ENCODE measurements around the gene TMEM255A. TPM values are rescaled to one million over a fixed set of nuclear protein-coding genes. Genes with fewer than 3 reads are reported as not detected.
A peak's percentile ranks its signal among the peaks of the same experiment; 100 is the strongest.

The TMEM255A gene
- total RNA-seq, 1 donor from 2014 or later: 1.00 TPM

DNA sequence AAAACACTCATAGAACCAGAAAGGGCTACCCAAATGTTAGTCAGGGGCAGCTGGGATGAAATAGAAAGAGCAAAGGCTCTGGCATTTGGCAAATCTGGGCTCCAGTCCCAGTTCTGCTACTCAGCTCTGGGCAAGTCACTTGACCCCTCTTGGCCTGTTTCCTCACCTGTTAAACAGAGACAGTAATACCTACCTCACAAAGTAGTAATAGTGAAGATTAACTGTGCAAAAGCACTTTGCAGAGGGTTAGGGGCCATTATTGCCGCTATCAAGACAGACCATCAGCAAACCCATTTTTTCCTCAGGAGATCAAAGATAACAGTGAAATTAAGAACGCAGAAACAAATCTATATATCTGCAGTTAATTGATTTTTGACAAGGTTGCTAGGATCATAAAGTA lies 40.0 kb downstream of the TMEM255A start:
- no peak for DNase-seq (ENCODE audit: low spot score)

DNA sequence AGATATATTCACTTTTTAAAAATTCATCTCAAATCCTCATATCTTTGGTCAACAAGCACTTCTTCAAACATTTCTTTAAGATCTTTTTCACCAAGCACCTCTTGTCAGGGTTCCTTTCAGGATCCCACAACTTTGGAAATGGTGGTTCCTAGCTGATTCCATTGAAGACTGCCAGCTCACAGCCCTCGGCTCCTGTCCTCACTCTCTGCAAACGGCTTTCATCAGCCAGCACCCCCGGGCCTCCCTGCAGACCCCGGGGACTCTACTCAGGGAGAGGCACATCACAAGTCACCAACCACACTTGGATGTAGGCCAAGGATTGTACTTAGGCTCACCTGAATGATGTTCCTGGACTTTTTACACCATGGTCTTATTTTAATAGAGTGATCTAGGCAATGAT lies 40.7 kb downstream of the TMEM255A start:
- DNase-seq (ENCODE audit: low spot score): no peak

DNA sequence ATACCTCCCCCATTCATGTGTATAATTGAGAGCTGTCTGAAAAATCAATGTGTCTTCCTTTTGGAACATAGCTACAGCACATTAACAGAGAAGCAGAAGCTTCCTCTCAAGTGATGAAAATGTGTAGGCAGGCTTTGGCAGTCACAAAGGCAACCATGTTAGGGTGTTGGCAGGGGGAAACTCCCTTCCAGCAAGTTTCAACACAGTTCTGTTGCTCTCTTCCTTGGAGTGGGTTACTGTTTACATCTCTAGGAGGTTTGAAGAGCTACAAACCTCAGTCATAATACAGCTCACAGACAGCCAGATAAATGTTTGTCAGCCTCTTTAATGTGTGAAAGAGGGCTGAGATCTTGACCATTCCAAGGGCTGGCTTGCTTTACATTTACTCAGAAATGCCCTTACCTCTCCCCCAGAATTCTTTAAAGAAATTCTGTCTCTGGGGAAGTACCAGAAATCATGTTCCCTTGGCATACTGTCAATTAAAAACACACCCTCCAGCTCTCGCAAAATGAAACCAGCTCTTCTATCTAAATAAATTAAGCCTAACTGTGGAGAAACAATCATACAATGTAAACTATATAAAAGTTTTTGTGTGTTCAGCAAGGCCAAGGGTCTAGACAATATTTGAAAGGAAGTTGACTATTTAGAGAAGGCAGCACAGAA lies 41.8 kb downstream of the TMEM255A start:
- no peak for DNase-seq (ENCODE audit: low spot score)

DNA sequence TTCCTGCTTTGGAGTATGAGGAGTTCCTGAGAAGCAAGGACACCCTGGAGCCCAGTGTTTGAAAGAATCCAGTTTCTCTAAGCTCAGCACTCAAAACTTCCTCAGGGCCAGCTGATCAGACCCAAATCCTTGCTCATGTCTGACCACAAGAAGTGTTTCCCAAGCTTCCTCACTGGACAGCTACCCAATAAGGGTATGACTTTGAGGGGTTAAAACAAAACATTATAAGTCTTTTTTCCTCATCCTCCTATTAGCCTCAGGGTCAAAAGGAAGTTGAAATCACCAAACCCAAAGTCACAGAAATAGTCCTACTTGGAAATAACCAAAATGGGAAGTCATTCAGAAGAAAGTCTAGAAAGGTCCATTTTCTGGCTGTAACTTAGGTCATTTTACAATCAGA lies 46.9 kb downstream of the TMEM255A start:
- no peak for DNase-seq (ENCODE audit: low spot score)

DNA sequence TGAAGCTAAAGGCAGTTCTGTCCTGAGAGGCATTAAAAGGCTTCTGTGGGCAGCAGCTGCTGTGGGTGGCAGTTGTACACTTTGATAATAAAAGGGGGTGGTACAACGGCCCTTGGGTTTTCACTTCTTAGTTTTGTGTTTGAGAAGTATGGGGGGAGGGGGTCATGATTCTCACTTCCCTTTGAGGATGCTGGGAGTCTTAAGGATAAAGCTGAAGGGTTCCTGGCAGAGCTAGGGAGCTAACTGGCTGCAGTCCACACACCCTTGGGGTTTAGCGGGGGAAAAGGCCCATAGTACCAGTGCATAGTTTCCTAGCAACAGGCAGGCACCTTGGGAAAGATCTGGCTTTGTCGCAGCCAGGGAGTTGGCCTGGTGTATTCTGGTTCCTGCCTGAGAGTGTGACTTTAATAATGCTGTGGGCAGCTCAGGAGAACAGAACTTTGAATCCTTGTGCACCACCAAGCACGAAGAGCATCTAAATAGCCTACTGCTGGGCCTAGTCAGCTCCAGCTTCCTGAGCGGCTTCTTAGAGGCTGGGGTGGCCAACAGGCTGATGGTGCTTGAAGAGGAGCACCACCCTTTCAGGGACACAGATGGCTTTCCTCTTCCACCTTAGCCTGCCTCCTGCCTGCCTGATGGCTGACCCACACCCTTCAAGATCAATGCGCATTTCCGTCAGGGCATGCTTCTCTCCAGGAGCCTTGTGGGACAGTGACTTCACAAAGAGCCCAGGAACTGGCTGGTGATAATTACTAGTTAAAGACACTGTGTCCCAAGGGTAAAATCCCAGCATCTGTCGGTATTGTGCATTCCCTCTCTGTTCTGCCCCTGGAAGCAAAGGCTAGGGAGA lies 48.2 kb downstream of the TMEM255A start:
- no peak for DNase-seq (ENCODE audit: low spot score)

DNA sequence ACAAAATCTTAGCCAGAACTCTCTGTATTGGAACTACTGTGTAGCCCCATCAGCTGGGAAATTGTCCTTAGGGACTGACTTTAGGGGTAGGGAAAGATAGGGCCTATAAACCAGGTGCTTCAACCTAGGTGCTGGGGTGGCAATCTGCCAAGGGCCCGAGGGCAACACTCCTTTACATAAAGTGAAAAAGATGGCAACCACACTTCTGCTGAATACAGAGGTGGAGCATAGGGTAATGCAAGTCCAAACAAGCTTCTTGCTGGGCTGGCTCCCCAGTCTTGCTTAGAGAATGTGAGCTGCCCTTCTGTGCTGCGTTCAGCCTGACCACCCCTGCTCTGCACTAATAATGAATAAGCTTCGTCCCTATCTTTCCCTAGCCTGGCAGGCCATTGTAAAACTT lies 50.9 kb downstream of the TMEM255A start:
- DNase-seq (ENCODE audit: low spot score): no peak

DNA sequence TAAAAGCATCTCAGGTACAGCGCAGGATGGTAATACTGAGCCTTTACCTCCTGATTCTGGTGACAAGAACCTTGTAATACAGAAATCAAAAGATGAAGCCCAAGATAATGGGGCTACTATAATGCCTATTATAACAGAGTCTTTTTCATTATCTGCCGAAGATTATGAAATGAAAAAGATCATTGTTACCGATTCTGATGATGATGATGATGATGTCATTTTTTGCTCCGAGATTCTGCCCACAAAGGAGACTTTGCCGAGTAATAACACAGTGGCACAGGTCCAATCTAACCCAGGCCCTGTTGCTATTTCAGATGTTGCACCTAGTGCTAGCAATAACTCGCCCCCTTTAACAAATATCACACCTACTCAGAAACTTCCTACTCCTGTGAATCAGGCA lies 57.5 kb downstream of the TMEM255A start:
- no peak for DNase-seq (ENCODE audit: low spot score)

DNA sequence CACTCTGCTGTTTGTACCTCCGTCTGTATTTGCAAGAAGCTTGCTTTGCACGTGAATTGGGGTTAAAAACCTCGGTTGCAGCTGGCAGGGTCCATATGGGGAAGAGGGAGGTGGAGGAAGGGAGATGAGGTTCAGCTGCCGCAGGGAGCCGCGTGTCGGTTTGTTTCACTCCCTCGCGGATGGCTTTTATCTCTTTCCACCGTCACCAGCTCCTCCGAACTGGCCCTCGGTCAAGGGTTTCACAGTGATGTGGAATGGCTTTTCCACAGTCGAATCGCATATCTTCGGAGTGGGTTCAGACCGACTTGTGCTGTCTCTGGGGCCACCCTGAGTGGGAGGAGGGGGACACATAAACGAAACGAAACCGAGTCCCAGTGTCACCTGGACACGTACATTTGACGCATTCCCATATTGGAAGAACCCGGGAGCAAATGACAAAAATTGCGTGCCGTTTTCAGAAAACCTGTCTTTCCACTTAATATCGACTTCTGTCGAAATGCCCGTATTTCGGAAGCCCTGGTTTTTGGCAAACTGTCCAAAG lies 59.7 kb downstream of the TMEM255A start:
- no peak for DNase-seq (ENCODE audit: low spot score)

DNA sequence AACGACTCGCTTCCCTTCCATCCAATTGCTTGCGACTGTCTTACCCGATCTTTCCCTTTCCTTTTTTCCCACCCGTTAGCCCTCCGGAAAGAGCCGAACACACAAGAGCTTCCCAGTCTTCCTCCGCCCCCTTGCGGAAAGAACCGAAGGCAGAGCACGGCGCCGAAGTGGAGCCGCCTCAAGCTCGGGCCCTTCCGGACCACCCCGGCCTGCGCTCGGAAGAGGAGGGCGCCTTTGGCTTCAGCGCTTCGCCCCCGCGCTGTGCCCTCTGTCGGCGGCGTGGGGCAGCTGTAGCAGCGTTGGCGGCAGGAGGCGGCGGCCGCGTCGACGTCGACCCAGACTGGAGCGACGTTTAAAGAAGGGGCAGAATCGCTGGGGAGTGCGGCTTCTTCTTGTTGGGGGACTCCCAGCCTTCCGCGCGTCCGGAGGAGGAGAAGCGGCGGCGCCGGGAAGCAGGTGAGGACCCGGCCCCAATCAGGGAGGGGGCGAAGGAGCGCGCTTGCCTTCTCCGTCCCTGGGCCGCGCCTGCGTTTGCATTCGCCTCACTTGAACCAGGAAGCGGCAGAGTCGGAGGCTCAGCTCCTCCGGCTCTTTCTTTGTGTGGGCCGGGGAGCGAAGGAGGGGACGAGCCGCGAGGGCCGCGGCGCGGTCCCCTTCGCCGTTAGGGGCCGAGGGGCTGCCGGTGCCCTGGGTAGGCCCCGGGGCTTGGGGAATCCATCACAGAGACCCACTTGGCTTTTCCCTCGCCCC lies 60.6 kb downstream of the TMEM255A start, which contains the start of gene ZBTB33:
Gene ZBTB33 (plus strand): TSS at position 291 of the 750 bp plus-strand sequence. CDS start 2,604 bp downstream, outside the sequence.
- peak; percentile 91 for DNase-seq (ENCODE audit: low spot score)

DNA sequence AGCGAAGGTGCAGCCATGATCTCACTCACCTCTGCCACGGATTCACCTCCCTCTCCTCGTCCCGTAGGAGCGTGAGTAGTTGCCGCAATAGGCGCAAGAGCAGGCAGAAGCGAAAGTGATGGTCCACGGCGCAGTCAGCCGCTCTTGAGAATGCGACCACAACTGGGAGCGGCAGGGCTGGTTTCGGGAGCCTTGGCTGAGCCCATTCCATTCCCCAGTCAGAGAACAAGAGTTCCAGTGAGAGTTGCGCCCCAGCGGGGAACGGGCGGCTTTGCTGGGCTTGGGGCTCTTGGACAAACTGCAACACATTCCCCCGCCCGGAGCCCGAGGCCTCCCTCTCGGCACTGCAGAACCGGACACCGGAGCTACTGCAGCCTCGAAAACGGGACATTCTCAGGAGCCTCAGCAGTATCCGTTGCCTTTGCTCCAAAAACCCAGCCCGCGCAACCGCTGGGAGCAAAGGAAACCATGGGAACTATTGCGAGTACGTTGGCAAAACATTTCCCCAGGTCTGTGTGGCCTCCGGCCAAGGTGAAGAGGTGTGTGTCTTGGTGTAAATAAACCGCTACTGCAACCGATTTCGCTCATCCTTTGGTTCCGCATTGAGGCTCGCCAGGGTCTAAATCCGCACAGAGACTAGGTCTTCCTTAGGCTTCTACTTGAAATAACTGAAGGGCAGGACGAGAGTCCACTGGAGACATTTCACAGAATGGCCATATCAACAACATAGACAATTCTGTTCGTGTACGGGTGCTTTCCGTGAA lies 66.3 kb downstream of the TMEM255A start:
- DNase-seq (ENCODE audit: low spot score): no peak

DNA sequence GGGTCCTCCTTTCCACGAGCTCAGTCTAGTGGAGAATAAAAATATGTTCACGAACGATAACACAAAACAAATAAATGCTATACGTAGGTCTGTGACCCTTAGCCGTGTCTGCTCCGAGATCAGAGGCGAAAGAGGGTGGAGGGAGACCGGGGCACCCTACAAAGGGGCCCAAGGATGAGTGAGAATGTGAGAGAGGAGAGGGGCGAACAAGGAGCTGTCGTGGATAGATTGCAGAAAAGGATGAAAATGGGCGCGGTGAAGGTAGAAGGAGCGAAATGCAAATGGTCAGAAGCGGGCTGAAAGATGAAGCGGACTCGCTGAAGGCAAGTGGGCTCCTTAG lies 66.9 kb downstream of the TMEM255A start:
- no peak for DNase-seq (ENCODE audit: low spot score)

DNA sequence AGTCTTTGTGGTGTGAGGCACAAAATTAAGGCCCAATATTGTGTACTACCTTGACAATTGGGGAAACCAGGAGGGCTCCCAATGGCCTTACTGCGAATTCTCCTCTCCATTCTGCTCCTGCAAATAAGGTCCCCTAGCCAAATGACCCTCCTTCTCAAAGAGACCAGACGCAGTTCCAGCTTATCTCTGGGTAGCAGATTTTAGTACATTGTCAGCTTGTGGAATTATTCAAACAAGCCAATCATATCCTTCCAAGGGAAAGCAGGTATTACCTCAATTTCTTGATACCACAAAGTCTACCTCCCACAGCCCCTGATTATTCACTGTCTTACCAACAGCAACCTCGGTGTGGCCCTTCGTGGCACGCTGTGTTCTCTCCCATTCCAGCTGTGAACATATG lies 68.4 kb downstream of the TMEM255A start:
- no peak for DNase-seq (ENCODE audit: low spot score)

DNA sequence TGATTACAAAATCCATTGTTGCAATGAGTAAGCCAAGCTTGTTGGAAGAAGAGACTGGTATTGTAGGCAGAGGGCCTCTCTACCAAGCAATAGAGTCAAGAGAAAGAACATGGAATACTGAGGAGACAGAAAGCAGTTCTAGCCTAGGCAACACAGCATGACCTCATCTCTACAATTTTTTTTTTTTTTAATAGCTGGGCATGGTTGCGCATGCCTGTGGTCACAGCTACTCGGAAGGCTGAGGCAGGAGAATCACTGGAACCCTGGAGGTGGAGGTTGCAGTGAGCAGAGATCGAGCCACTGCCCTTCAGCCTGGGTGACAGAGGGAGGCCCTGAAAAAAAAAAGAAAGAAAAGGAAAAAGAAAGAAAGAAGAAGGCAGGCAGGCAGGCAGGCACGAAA lies 72.3 kb downstream of the TMEM255A start:
- no peak for DNase-seq (ENCODE audit: low spot score)

DNA sequence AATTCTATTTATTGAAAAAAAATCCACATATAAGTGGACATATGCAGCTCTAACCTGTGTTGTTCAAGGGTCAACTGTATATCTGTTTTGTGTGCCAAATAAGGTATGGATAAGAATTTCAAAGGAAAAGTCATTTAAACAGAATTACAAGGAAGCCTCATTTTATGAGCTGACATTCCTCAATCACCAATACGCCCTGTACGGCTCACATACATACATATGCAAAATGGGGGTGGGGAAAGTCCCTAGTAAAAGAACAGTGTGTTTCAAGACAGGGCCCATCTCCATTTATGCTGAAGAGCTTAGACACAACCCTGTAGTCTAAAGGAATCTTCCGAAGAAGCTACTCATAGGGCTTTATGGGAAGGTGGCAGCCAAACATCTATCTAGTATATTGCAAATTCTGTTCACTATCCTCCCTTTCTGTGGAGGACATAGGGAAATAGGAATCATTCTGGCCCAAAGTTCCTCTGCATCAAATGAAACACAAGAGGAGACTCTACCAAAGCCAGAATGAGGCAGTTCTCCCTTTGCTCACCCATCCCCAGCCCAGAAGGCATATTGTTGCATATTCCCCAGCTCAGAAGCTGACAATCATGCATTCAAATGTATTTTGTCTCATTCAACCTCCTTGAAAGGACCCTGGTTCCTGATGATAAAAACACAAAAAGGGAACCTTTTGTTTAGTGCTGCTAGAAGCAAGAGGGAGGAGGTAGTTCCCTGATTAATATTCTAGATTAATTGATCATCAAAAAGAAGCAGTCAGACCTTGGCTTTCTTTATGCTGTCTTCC lies 74.4 kb downstream of the TMEM255A start:
- DNase-seq (ENCODE audit: low spot score): no peak

DNA sequence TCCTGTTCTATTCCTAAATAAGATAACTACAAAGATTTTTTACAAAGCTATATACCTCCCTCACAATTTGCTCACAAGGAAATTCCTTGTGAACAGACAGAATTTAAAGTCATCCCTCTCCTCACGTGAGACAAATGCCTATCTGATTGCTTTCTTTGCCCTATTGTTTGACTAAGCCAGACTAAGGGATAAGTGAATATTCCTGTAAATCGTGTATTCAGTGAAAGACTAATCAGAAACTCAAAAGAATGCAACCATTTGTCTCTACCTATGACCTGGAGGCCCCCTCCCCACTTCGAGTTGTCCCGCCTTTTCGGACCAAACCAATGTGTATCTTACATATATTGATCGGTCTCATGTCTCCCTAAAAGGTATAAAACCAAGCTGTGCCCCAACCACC lies 76.0 kb downstream of the TMEM255A start:
- DNase-seq (ENCODE audit: low spot score): no peak

DNA sequence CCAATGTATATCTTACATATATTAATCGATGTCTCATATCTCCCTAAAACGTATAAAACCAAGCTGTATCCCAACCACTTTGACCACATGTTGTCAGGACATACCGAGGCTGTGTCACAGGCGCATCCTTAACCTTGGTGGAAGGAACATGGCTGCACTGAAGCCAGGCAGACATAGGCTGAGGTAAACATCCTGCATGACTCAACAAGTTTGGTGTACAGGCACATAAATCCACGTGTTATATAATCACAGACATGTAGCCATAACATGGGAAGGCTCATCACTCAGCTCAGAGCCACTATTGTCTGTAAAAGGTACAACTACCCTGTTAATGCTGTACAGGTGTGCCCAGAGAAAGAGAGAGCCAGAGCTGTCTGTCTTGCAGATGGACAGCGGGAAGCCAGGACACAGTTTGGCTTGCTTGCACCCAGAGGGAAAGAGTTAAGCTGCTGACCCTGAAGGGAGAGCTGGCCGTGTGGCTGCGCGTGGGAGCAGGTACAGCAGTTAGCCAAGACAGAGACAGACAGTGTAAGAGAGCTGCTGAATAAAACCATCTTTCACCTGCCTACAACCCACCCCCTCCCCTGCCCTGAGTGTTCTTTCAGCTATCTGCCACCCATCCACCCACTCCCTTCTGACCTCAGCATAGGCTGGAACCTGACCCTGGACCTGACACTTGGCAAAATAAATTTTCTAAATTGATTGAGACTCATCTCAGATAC lies 82.9 kb downstream of the TMEM255A start:
- DNase-seq (ENCODE audit: low spot score): no peak

DNA sequence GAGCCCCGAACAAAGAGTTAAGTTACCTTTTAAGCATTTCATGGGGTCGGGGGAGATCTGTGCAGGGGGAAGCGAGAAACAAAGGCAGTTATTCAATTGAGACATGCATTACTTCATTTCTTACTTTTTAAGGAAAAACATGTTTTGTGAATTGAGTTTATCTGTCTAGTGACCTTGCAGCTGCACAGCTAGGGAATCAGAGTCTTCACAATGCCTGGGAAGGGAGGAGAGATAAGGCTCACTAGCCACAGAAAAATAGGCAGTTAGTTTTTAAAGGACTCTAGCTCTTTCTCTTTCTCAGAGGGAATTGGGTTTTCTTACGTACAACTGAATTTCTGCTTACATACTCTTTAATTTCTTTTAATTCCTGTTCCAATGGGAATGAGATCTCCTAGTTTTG lies 86.9 kb downstream of the TMEM255A start:
- DNase-seq (ENCODE audit: low spot score): no peak

DNA sequence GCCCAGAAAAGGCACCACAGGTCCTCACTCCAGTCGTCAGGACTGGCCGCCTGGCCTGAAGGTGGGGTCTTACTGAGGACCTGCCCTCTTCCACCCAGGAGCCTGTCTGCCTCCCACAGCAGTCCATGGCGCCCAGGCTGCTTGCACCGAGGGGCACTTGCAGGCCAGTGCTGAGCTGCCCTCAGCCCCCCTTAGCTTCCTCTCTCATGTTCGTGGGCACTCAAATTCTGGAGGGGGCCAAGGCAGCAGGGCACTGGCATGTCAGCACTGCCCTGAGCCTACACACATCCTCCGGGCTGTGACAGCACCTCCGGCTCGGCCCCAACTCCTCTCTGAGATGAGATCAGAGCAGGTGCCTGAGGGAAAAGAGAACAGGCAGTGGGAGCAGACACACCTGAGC lies 87.9 kb downstream of the TMEM255A start:
- DNase-seq (ENCODE audit: low spot score): no peak

DNA sequence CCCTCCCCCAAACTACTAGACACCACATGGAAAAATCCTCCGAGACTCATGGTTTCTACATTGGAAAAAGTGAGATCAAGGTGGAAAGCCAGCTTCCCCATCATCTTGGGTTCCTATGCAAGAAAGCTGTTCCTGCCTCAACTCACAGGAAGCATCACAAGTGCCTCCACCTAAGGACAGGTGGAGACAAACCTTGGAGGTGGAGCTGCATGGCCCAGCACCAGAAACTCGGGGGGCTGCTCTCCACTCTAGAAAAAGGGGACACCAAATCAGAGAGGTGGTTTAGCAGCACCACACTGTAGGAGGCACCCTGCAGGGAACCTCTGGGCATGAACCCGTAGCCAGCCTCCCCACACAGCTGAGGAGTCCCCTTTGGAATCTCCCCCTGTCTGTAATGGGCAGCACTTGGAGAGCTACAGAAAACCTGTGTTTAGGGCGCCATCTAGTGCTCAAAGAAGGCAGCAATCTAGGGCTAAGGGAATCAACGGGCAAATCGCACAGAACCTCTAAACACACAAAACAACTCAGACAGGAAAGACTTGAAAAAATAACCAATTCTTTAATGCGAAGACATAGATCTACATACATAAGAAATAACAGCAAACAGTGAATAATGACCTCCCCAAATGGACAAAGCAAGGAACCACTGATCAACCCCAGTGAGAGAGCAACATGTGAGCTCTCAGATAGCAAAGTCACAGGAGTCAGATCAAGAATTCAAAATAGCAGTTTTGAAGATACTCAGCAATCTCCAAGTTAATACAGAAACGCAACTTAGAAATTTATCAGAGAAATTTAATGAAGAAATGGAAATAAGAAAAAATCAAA lies 97.6 kb downstream of the TMEM255A start:
- no peak for DNase-seq (ENCODE audit: low spot score)

Measured in mesenteric fat pad (tissue), 1 donor.